Body of pancreas (tissue), 4 donors: Measurements from ENCODE around the gene CDH6.

Experiments
- POLR2A ChIP-seq, 3 donors: fragments of 450-650 bp; IDR thresholded peaks; one replicate each; pipeline ENCODE4 v1.6.1; 2016; ENCODE audit warnings: antibody characterized with exemption in 3 of 3, mild to moderate bottlenecking in 2 of 3
- TF ChIP-seq, protein P1 (sequence below), 7 experiments: fragments of 450-650 bp in 4 of 7; fragments of 200-600 bp in 3 of 7; sonication (generic) in 3 of 7; IDR thresholded peaks; one replicate each; pipeline ENCODE4 v1.5.1; 2016 to 2019; ENCODE audit warnings: antibody characterized with exemption in 7 of 7

DNA sequence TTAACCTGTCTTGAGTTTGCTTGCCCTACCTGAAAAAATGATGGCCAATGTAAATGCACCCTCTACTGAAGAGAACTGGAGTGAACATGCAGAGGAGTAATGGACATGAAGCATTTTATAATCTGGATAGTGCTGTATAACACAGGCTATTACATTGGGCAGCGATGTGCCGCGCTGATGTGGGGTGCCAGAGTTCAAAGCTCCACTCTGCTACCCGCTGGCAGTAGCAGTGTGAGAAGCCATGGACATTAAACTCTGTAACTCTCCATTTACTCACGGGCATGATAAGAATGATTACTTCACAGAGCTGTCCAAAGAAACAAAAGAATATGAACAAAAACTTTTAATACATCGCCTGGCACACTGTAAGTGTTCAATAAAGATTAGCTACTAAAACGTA lies 7.5 kb upstream of the CDH6 start:
- TF ChIP-seq, protein P1, sequence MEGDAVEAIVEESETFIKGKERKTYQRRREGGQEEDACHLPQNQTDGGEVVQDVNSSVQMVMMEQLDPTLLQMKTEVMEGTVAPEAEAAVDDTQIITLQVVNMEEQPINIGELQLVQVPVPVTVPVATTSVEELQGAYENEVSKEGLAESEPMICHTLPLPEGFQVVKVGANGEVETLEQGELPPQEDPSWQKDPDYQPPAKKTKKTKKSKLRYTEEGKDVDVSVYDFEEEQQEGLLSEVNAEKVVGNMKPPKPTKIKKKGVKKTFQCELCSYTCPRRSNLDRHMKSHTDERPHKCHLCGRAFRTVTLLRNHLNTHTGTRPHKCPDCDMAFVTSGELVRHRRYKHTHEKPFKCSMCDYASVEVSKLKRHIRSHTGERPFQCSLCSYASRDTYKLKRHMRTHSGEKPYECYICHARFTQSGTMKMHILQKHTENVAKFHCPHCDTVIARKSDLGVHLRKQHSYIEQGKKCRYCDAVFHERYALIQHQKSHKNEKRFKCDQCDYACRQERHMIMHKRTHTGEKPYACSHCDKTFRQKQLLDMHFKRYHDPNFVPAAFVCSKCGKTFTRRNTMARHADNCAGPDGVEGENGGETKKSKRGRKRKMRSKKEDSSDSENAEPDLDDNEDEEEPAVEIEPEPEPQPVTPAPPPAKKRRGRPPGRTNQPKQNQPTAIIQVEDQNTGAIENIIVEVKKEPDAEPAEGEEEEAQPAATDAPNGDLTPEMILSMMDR (IDR thresholded peaks at IDR 0.05), result no peak
- no peak for TF ChIP-seq POLR2A (IDR thresholded peaks at IDR 0.05)
